Measurements from ENCODE around the gene SLC45A1. TPM values are rescaled to one million over a fixed set of nuclear protein-coding genes. Genes with fewer than 3 reads are reported as not detected.

Gene SLC45A1
- total RNA-seq, 1 donor from 2014 or later: 0.79 TPM

DNA sequence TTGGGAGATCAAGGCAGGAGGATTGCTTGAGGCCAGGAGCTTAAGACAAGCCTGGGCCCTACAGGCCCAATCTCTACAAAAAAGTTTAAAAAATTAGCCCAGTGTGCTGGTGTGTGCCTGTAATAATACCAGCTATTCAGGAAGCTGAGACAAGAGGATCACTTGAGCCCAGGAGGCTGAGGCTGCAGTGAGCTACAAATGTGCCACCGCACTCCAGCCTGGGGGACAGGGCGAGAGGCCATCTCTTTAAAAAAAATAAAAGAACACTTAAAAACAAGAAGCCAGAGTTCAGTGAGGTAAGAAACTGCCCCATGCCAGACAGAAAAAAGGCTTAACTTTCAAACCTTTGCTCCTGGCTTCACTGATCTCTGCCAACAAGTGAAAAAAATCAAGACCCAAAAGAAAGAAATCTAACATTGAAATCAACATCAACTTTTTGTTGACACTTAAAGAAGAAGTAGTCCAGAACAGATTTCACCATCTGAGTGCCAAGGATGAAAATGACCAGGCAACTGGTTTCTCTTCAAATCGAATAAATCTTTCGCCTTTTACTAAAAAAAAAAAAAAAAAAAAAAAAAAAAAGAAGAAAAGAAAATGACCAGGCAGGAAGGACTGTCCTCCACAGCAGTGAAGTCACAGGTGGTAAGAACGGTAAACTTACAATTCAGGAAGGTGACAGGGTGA is 51.2 kb downstream of the SLC45A1 start:
- TF ChIP-seq, protein P1, sequence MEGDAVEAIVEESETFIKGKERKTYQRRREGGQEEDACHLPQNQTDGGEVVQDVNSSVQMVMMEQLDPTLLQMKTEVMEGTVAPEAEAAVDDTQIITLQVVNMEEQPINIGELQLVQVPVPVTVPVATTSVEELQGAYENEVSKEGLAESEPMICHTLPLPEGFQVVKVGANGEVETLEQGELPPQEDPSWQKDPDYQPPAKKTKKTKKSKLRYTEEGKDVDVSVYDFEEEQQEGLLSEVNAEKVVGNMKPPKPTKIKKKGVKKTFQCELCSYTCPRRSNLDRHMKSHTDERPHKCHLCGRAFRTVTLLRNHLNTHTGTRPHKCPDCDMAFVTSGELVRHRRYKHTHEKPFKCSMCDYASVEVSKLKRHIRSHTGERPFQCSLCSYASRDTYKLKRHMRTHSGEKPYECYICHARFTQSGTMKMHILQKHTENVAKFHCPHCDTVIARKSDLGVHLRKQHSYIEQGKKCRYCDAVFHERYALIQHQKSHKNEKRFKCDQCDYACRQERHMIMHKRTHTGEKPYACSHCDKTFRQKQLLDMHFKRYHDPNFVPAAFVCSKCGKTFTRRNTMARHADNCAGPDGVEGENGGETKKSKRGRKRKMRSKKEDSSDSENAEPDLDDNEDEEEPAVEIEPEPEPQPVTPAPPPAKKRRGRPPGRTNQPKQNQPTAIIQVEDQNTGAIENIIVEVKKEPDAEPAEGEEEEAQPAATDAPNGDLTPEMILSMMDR (IDR thresholded peaks at IDR 0.05; ENCODE audit: insufficient read depth, low read length, poor library complexity, severe bottlenecking): no peak
- Histone ChIP-seq H3K27me3 (ENCODE audit: control insufficient read depth, insufficient read depth, low read length) (no peaks in the 10 kb centered on the region), H3K4me3 (ENCODE audit: low read depth, low read length) (no peak overlapping the region), H3K36me3 (ENCODE audit: control insufficient read depth, insufficient read depth, low read length) (no peaks in the 10 kb centered on the region)
- no peak for DNase-seq (ENCODE audit: low read depth)

DNA sequence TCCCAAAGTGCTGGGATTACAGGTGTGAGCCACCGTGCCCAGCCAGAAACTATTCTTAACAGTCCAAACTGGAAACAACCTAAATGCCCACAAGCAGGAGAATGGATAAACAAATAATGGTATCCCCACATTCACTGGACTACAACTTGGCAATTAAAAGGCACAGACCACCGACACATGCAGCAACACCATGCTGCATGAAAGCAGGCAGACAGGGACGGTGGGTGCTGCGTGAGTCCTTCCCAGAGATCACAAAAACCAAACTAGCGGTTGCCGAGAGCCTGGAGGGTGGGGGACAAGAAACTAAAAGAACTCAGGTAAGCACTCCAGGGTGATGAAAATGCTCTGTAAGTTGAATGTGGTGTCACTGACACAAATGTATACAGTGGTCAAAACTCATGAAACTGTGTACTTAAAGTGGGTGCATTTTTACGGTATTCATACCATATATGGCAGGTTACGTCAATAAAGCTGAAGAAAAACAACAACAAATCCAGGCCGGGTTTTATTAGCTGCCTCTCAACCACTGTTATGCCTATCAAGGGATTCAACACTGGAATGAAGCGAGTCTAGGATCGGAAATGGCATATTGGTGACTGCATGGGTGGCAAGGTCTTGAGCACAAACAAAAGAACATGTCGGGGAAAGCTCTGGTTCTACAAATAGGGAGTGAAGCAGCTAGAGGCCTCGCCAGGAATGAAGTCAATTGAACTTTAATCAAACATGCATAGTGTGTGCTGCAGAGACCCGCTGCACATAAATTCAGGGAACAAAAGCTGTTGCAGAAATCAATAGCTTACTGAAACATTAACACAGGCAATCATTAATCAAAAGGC is 52.4 kb downstream of the SLC45A1 start:
- Histone ChIP-seq H3K36me3 (ENCODE audit: control insufficient read depth, insufficient read depth, low read length) (no peaks in the 10 kb centered on the region), H3K4me3 (ENCODE audit: low read depth, low read length) (no peak overlapping the region), H3K27me3 (ENCODE audit: control insufficient read depth, insufficient read depth, low read length) (no peaks in the 10 kb centered on the region)
- TF ChIP-seq, protein P1 (IDR thresholded peaks at IDR 0.05; ENCODE audit: insufficient read depth, low read length, poor library complexity, severe bottlenecking): no peak
- no peak for DNase-seq (ENCODE audit: low read depth)

DNA sequence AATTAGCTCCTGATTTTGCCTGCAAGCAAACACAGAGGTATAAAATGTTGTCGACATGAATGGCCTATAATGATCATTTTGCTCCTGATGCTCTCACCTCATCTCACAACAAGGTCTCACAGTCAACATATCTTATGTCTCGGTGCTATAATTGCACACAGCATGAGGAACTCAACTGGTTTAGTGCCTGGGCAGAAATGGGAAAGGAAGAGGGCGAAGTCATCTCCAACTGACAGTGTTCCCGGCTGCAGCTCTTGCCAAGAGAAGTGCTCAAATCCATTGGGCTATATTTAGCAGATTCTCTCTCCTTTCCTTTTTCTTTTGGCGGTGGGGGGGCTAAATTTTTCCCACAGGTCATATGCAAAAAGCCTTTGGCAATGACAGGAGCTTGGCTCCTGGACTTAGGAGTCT is 53.0 kb downstream of the SLC45A1 start:
- Histone ChIP-seq H3K4me3 (ENCODE audit: low read depth, low read length) (no peak overlapping the region), H3K36me3 (ENCODE audit: control insufficient read depth, insufficient read depth, low read length) (no peaks in the 10 kb centered on the region), H3K27me3 (ENCODE audit: control insufficient read depth, insufficient read depth, low read length) (no peaks in the 10 kb centered on the region)
- TF ChIP-seq, protein P1 (IDR thresholded peaks at IDR 0.05; ENCODE audit: insufficient read depth, low read length, poor library complexity, severe bottlenecking): no peak
- DNase-seq (ENCODE audit: low read depth): no peak

DNA sequence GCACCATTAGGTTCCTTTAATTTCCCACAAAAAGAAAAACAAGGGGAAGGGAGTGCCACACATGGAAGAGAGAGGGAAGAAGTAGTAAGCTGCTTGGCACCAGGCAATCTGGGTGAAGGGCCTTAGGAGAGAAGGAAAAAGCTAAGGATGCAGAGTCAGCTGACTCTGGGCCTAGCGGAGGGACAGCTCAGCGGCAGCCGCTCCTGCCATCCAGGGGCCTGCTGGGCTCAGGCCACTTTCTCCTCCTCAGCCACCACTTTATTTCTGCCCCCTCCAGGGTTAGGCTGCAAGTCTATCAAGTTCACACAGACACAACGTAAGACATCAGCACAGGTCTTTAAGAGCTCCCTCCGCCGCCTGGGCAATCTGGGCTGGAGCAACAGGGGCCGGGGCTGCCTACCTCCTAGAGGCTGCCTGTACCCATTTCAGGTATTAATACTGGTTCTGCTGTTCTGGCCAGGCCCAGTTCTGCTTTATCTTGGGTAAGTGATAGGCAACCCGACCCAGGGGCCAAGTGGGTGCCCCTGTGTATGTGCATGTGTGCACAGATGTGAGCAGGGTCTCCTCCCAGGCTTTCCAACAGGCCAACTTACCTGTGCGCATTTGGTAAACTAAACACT is 53.6 kb downstream of the SLC45A1 start:
- no peaks in the 10 kb centered on the region for H3K36me3 ChIP-seq (ENCODE audit: control insufficient read depth, insufficient read depth, low read length)
- TF ChIP-seq, protein P1 (IDR thresholded peaks at IDR 0.05; ENCODE audit: insufficient read depth, low read length, poor library complexity, severe bottlenecking): no peak
- no peak for DNase-seq (ENCODE audit: low read depth)

DNA sequence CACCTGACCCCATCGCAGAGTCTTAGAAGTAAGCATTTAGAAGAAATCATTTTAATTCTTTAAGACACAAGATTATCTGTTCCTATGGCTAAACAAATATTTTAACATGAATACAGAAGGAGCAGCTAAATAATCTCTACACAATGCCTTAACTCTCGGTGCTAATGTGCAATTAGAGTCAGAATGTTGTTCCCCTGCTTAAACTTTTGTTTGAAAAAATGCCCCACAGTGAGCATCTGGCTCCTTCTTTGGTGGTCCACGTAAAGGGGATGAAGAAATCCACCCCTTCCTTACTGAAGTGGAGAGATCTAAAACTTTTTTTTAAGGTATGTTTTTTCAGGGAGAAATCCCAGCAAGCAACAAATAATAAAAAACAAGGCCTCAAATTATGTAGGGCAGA is 55.2 kb downstream of the SLC45A1 start:
- TF ChIP-seq, protein P1 (IDR thresholded peaks at IDR 0.05; ENCODE audit: insufficient read depth, low read length, poor library complexity, severe bottlenecking): no peak
- Histone ChIP-seq H3K4me3 (ENCODE audit: low read depth, low read length) (no peak overlapping the region), H3K27me3 (ENCODE audit: control insufficient read depth, insufficient read depth, low read length) (no peaks in the 10 kb centered on the region), H3K36me3 (ENCODE audit: control insufficient read depth, insufficient read depth, low read length) (no peaks in the 10 kb centered on the region)
- no peak for DNase-seq (ENCODE audit: low read depth)

More for the DNA sequence above, 53.6 kb downstream of the SLC45A1 start:
- Histone ChIP-seq H3K4me3 (ENCODE audit: low read depth, low read length) (no peak overlapping the region), H3K27me3 (ENCODE audit: control insufficient read depth, insufficient read depth, low read length) (no peaks in the 10 kb centered on the region)
